Endometrial microvascular endothelial cells (primary cell): Measurements from ENCODE around the gene SNAPC1. TPM values are rescaled to one million over a fixed set of nuclear protein-coding genes. Genes with fewer than 3 reads are reported as not detected.
"Not testable (repeated sequence)": the region's sequence is repeated elsewhere in the genome, so short reads cannot be mapped to it uniquely, and the experiment has no call there.

Experiments used
- in situ Hi-C: cut with HindIII; loops from 2 replicates; pipeline ENCODE4 v1.10.0; 2017; ENCODE audit warnings: low sequenced_read_pairs, low pct_unique_long_range_greater_than_20kb; ENCODE audit errors: inconsistent ontology term
- total RNA-seq: library from RNA; depleted of rRNA; stranded (reverse); fragments of >200 nt; gene quantifications from one replicate; pipeline ENCODE4 v1.2.3, GENCODE V29; 2015; ENCODE audit errors: inconsistent ontology term

The SNAPC1 gene
- total RNA-seq, 1 donor from 2014 or later = 5.1 TPM

GRCh38 chr14:61746346-61746745 is 15.9 kb upstream of the SNAPC1 start:
- in situ Hi-C loops = loop anchor here (25.0 kb wide), 1 partner anchor 409 kb away; no protein-coding TSS in a partner anchor

- in situ Hi-C loops = loop anchor here (25.0 kb wide), 1 partner anchor 410 kb away; no protein-coding TSS in a partner anchor
Observed at GRCh38 chr14:61746881-61747280, 15.3 kb upstream of the SNAPC1 start.

- in situ Hi-C loops = loop anchor here (25.0 kb wide), 1 partner anchor 410 kb away; no protein-coding TSS in a partner anchor
Observed at GRCh38 chr14:61747342-61747741, 14.9 kb upstream of the SNAPC1 start.

- in situ Hi-C loops = loop anchor here (25.0 kb wide), 1 partner anchor 412 kb away; no protein-coding TSS in a partner anchor
Observed at GRCh38 chr14:61749264-61749663, 13.0 kb upstream of the SNAPC1 start.

- in situ Hi-C loops = loop anchor here (25.0 kb wide), 1 partner anchor 413 kb away; no protein-coding TSS in a partner anchor
Observed at GRCh38 chr14:61749867-61750266, 12.4 kb upstream of the SNAPC1 start.

GRCh38 chr14:61750708-61751474 is 11.3 kb upstream of the SNAPC1 start:
- in situ Hi-C loops = no loop called here

- in situ Hi-C loops = no loop called here
Observed at GRCh38 chr14:61751475-61751989, 10.7 kb upstream of the SNAPC1 start.

GRCh38 chr14:61752626-61753025 is 9.6 kb upstream of the SNAPC1 start:
- in situ Hi-C loops = no loop called here

GRCh38 chr14:61753631-61754030 is 8.6 kb upstream of the SNAPC1 start:
- in situ Hi-C loops = no loop called here

- in situ Hi-C loops = no loop called here
Observed at GRCh38 chr14:61754627-61755381, 7.4 kb upstream of the SNAPC1 start.

- in situ Hi-C loops = not testable (repeated sequence)
Observed at GRCh38 chr14:61755382-61755742, 6.9 kb upstream of the SNAPC1 start.

- in situ Hi-C loops = no loop called here
Observed at GRCh38 chr14:61756135-61756534, 6.1 kb upstream of the SNAPC1 start.

GRCh38 chr14:61759878-61760277 is 2.3 kb upstream of the SNAPC1 start:
- in situ Hi-C loops = no loop called here

- in situ Hi-C loops = no loop called here
Observed at GRCh38 chr14:61761557-61761956, 663 bp upstream of the SNAPC1 start.

- in situ Hi-C loops = no loop called here
Observed at GRCh38 chr14:61764342-61765122, 2.3 kb downstream of the SNAPC1 start.

GRCh38 chr14:61765225-61765943 is 3.2 kb downstream of the SNAPC1 start:
- in situ Hi-C loops = no loop called here

- in situ Hi-C loops = no loop called here
Observed at GRCh38 chr14:61766151-61766550, 3.9 kb downstream of the SNAPC1 start.

- in situ Hi-C loops = no loop called here
Observed at GRCh38 chr14:61768240-61768639, 6.0 kb downstream of the SNAPC1 start.
